H1 (cell line): ENCODE data around the gene MEP1A. TPM values are rescaled to one million over a fixed set of nuclear protein-coding genes. Genes with fewer than 3 reads are reported as not detected.

ENCODE experiments used
- CBX5 ChIP-seq: fragments of 300-800, 300-1000 bp; sonication (generic); IDR thresholded peaks from 2 replicates; pipeline ENCODE4 v1.7.1; 2016; ENCODE audit warnings: antibody characterized with exemption, low read length, low read depth
- NRF1 ChIP-seq: IDR thresholded peaks from 2 replicates; pipeline ENCODE4 v1.6.1; 2011; ENCODE audit warnings: mild to moderate bottlenecking, low read depth, low read length, improper control_type of control experiment
- SIX5 ChIP-seq: IDR thresholded peaks from 2 replicates; pipeline ENCODE4 v1.6.1; 2011; ENCODE audit warnings: mild to moderate bottlenecking, low read depth, low read length
- polyA plus RNA-seq, 7 experiments: library from polyadenylated mRNA; depleted of rRNA in 3 of 7; stranded (reverse) in 5 of 7; unstranded in 2 of 7; fragments of >200 nt in 5 of 7; fragments of 200-250 nt in 2 of 7; gene quantifications; 1 replicate in 5 of 7; 2 replicates in 1 of 7; 4 replicates in 1 of 7; pipeline versions ENCODE4 v1.2.1 to v1.2.3, GENCODE V29; 2011 to 2013; ENCODE audit warnings: missing spikeins in 2 of 7, mixed read lengths in 2 of 7
- total RNA-seq: library from RNA; stranded (reverse); fragmentation: NEBNext Ultra II Directional; extraction: Animal tissue kit (Norgen Biotek cat#: 25700); gene quantifications from 2 replicates; pipeline ENCODE4 v1.2.1, GENCODE V29; 2021

The MEP1A gene
- total and polyA plus RNA-seq, 2 of the 8 experiments (the other 6 are each of a cell fraction or from before 2014, with no cell fraction given): 0.03 TPM; not detected in 1

DNA sequence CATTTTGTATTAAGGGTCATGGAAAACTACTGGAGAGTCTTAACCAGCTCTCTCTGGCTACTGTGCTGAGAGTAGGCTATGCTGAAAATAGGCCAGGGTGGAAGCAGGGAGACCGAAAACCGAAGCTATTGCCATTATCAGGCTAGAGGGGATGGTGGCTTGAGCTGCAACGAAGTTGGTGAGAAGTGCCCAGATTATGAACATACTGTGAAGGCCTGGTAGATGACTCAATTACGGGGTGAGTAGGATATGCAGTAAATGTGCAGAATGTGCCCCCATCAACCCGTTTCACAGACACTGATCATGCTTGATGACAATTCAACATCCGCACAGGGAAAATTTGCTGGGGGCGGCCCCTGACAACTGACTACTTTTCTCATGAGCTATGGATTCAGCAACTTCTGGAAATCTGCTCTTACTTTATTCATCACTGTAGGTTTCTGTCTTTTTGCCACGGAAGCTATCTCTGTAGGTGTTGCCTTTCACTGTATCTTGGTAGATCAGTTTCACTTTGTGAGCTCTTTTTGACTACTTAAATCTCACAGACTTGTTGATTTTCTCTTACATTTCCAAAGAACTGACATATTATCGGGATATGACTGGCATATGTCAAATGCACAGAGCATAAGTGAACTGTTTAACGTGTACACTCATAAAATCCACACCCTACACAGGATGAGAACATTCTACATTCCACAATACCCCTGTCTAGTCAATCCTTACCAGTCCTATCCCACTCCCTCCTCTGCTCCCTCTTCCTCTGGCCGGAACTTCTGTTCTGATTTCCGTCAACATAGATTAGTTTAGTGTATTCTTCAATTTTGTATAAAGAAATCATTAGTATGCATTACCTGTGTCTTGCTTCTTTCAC is 15.5 kb upstream of the MEP1A start (continued):
- TF ChIP-seq CBX5: no peak
- no peak for TF ChIP-seq NRF1
- no peak for TF ChIP-seq SIX5
